Activated T-helper 9 cell treated with anti-CD3 and anti-CD28 coated beads, Interleukin-2, amount 50 U/mL, for 16 hours (primary cell): Measurements from ENCODE around the gene TFR2.
"Not testable (repeated sequence)": the region's sequence is repeated elsewhere in the genome, so short reads cannot be mapped to it uniquely, and the experiment has no call there.

Source experiments
- DNase-seq: peaks from one replicate; pipeline ENCODE4 v3.0.0-alpha.2; 2020; ENCODE audit warnings: low read depth

Gene TFR2

GRCh38 chr7:100678291-100678984 lies 37.1 kb upstream of the TFR2 start:
- no peak for DNase-seq

GRCh38 chr7:100677308-100678267 lies 36.2 kb upstream of the TFR2 start:
- no peak for DNase-seq

- DNase-seq: no peak
These were observed 35.4 kb upstream of the TFR2 start for GRCh38 chr7:100676501-100677306.

GRCh38 chr7:100675581-100676350 lies 34.4 kb upstream of the TFR2 start:
- DNase-seq: peak; percentile 74

GRCh38 chr7:100675105-100675451 lies 33.7 kb upstream of the TFR2 start:
- peak; percentile 39 for DNase-seq

GRCh38 chr7:100674411-100675104 lies 33.2 kb upstream of the TFR2 start:
- no peak for DNase-seq

GRCh38 chr7:100673942-100674410 lies 32.6 kb upstream of the TFR2 start:
- DNase-seq: no peak

- peak; percentile 98 for DNase-seq
These were observed 32.1 kb upstream of the TFR2 start, which contains the start of gene GNB2 for GRCh38 chr7:100673302-100673941. Gene GNB2 (plus strand): TSS chr7:100673740. CDS start chr7:100676266, 2,526 bp downstream.

- DNase-seq: no peak
These were observed 30.3 kb upstream of the TFR2 start for GRCh38 chr7:100671353-100672327.

GRCh38 chr7:100670074-100670473 lies 28.7 kb upstream of the TFR2 start:
- no peak for DNase-seq

GRCh38 chr7:100669106-100669505 lies 27.8 kb upstream of the TFR2 start:
- not testable (repeated sequence) for DNase-seq

GRCh38 chr7:100668069-100668449 lies 26.7 kb upstream of the TFR2 start:
- no peak for DNase-seq

- DNase-seq: no peak
These were observed 26.1 kb upstream of the TFR2 start for GRCh38 chr7:100667331-100668068.

- DNase-seq: no peak
These were observed 23.9 kb upstream of the TFR2 start for GRCh38 chr7:100665168-100665726.

- DNase-seq: not testable (repeated sequence)
These were observed 20.9 kb upstream of the TFR2 start for GRCh38 chr7:100662194-100662776.

- DNase-seq: no peak
These were observed 14.7 kb upstream of the TFR2 start, which contains the start of gene ACTL6B for GRCh38 chr7:100655908-100656674. Gene ACTL6B (minus strand): TSS chr7:100656448. CDS start chr7:100656354, 94 bp downstream.
